Fibroblast of lung (primary cell): ENCODE measurements around the gene TANGO2. TPM values are rescaled to one million over a fixed set of nuclear protein-coding genes. Genes with fewer than 3 reads are reported as not detected.

Experiments used
- DNase-seq, 2 donors: peaks; one replicate each; pipeline versions ENCODE4 v3.0.0 to v3.0.0-alpha.2; 2010; ENCODE audit warnings: low read depth in 2 of 2
- H2AFZ ChIP-seq: 2 replicates; pipeline ENCODE4 v1.5.1; 2012; ENCODE audit warnings: low read length, control low read depth, inconsistent platforms
- H3K27ac ChIP-seq: 2 replicates; pipeline ENCODE4 v1.5.1; 2011; ENCODE audit warnings: low read length, control low read depth; ENCODE audit not compliant: insufficient read depth
- H3K27me3 ChIP-seq: 2 replicates; pipeline ENCODE4 v1.5.1; 2011; ENCODE audit warnings: mild to moderate bottlenecking, low read length; ENCODE audit not compliant: control insufficient read depth, insufficient read depth
- H3K36me3 ChIP-seq: 2 replicates; pipeline ENCODE4 v1.5.1; 2011; ENCODE audit warnings: low read length; ENCODE audit not compliant: control insufficient read depth, insufficient read depth
- H3K4me1 ChIP-seq: 2 replicates; pipeline ENCODE4 v1.5.1; 2011; ENCODE audit warnings: low read length; ENCODE audit not compliant: control insufficient read depth, insufficient read depth; ENCODE audit errors: extremely low read depth
- H3K4me2 ChIP-seq: 2 replicates; pipeline ENCODE4 v1.5.1; 2011; ENCODE audit warnings: low read length, control low read depth; ENCODE audit not compliant: insufficient read depth; ENCODE audit errors: extremely low read depth
- H3K4me3 ChIP-seq, 4 experiments: fragments of 200-600 bp in 1 of 4; sonication (generic) in 1 of 4; replicated peaks in 1 of 4; 2 replicates each; pipeline ENCODE4 v1.5.1; 2011 to 2016; ENCODE audit warnings: low read length in 4 of 4, low read depth in 3 of 4, mild to moderate bottlenecking in 3 of 4, control low read depth in 2 of 4, inconsistent platforms in 1 of 4, mixed read lengths in 1 of 4; ENCODE audit not compliant: insufficient read depth in 1 of 4; ENCODE audit errors: control extremely low read depth in 1 of 4
- H3K79me2 ChIP-seq: 2 replicates; pipeline ENCODE4 v1.5.1; 2012; ENCODE audit warnings: mild to moderate bottlenecking, low read length, inconsistent platforms; ENCODE audit not compliant: control insufficient read depth, insufficient read depth
- H3K9ac ChIP-seq: 2 replicates; pipeline ENCODE4 v1.5.1; 2011; ENCODE audit warnings: mild to moderate bottlenecking, low read length, control low read depth; ENCODE audit not compliant: insufficient read depth
- H3K9me3 ChIP-seq: 2 replicates; pipeline ENCODE4 v1.5.1; 2012; ENCODE audit warnings: low read depth, low read length; ENCODE audit not compliant: control insufficient read depth, insufficient read depth
- H4K20me1 ChIP-seq: 2 replicates; pipeline ENCODE4 v1.5.1; 2011; ENCODE audit warnings: low read length; ENCODE audit not compliant: control insufficient read depth, insufficient read depth; ENCODE audit errors: extremely low read depth
- CTCF ChIP-seq, 2 donors: IDR thresholded peaks in 1 of 2; conservative IDR thresholded peaks in 1 of 2; 1 replicate in 1 of 2; 2 replicates in 1 of 2; pipeline ENCODE4 v1.5.1; 2011 to 2012; ENCODE audit warnings: low read length in 2 of 2, control low read depth in 1 of 2, inconsistent platforms in 1 of 2, low read depth in 1 of 2, mild to moderate bottlenecking in 1 of 2
- EZH2 ChIP-seq: IDR thresholded peaks from 2 replicates; pipeline ENCODE4 v1.5.1; 2012; ENCODE audit warnings: low read length, control low read depth, mild to moderate bottlenecking; ENCODE audit errors: missing control alignments
- polyA plus RNA-seq, 2 donors: library from polyadenylated mRNA; depleted of rRNA in 1 of 2; stranded (reverse) in 1 of 2; unstranded in 1 of 2; fragments of >200 nt; gene quantifications; 2 replicates each; pipeline ENCODE4 v1.2.1, GENCODE V29; 2011 to 2012; ENCODE audit warnings: missing spikeins in 1 of 2
- total RNA-seq: library from RNA; depleted of rRNA; stranded (reverse); fragments of >200 nt; gene quantifications from 2 replicates; pipeline ENCODE4 v1.2.1, GENCODE V29; 2014

TANGO2 gene
- total and polyA plus RNA-seq, 2 donors (not counting 1 experiment from before 2014, with no cell fraction given), result 28.3 to 52.8 TPM

- H2AFZ ChIP-seq, result no peak overlapping the region
- no peak overlapping the region for H3K27ac ChIP-seq
- no peak overlapping the region for H3K4me2 ChIP-seq
- no peaks in the 10 kb centered on the region for H3K27me3 ChIP-seq
- no peaks in the 10 kb centered on the region for H3K9me3 ChIP-seq
- no peak overlapping the region for H3K4me3 ChIP-seq
- no peaks in the 10 kb centered on the region for H4K20me1 ChIP-seq
- H3K79me2 ChIP-seq, result no peaks in the 10 kb centered on the region
- no peak for TF ChIP-seq EZH2
- no peak for TF ChIP-seq CTCF (conservative IDR thresholded peaks at IDR 0.05 in 1 of 2, IDR thresholded peaks at IDR 0.05 in 1 of 2; ENCODE audit: low read depth in 1 of 2, low read length in 2 of 2)
- peaks cover 8% of the 10 kb centered on the region for H3K36me3 ChIP-seq
- no peak overlapping the region for H3K9ac ChIP-seq
- no peak for DNase-seq
- H3K4me1 ChIP-seq, result no peaks in the 10 kb centered on the region
Measured at GRCh38 chr22:20058989-20059770, 38.3 kb downstream of the TANGO2 start.

DNA sequence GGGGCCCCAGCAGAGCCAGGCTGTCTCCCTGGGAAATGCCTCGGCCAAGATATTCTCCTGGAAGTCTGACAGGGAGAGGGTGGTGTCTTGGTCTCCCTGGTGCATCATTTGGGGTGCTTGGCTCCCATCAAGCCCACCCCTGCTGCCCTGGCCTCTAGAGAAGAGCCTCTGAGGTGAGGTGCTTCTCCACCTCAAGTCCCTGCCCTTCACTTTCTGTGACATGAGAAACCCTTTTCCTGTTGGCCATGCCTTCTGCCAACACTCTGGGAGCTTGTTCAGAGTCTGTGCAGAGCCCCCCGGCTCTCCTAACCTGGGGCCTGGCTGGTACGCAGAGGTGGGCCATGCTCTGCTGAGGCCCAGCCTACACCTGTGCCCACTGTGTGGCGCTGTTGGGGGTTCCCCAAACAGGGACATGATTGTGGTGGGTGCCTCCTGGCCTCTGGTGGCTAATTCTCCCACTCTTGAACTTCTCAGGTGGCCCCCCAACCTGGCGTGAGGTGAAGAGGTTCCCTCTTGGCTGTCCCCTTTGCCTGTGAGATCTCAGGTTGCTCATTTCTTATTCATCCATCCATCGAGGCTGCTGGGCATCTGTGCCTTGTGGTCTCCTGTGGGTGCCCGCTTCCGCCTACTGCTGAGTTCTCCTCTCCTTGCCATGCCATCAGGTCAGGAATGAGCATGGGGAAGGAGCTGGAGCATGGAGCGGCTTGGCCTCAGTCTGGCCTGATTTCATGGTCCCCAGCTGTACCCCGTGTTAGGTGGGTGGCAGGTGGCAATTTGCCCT lies 40.0 kb downstream of the TANGO2 start:
- Histone ChIP-seq H3K4me2 (no peak overlapping the region), H3K9me3 (no peaks in the 10 kb centered on the region), H3K27ac (no peak overlapping the region), H3K4me1 (no peaks in the 10 kb centered on the region), H3K36me3 (peaks cover 8% of the 10 kb centered on the region), H4K20me1 (no peaks in the 10 kb centered on the region), H2AFZ (no peak overlapping the region), H3K4me3 (no peak overlapping the region), H3K27me3 (no peaks in the 10 kb centered on the region), H3K9ac (no peak overlapping the region), H3K79me2 (no peaks in the 10 kb centered on the region)
- no peak for TF ChIP-seq CTCF (conservative IDR thresholded peaks at IDR 0.05 in 1 of 2, IDR thresholded peaks at IDR 0.05 in 1 of 2; ENCODE audit: low read depth in 1 of 2, low read length in 2 of 2)
- no peak for TF ChIP-seq EZH2
- no peak for DNase-seq

- H3K27ac ChIP-seq, result no peak overlapping the region
- DNase-seq, result peak; percentile 12 to 56
Measured at GRCh38 chr22:20061481-20061861, 40.6 kb downstream of the TANGO2 start.

More at GRCh38 chr22:20061481-20061861, 40.6 kb downstream of the TANGO2 start:
- no peak for TF ChIP-seq CTCF (conservative IDR thresholded peaks at IDR 0.05 in 1 of 2, IDR thresholded peaks at IDR 0.05 in 1 of 2; ENCODE audit: low read depth in 1 of 2, low read length in 2 of 2)
- no peak for TF ChIP-seq EZH2
- no peaks in the 10 kb centered on the region for H3K27me3 ChIP-seq
- peaks cover 5% of the 10 kb centered on the region for H3K36me3 ChIP-seq
- no peak overlapping the region for H3K4me2 ChIP-seq
- no peak overlapping the region for H3K9ac ChIP-seq
- H3K79me2 ChIP-seq, result no peaks in the 10 kb centered on the region
- H4K20me1 ChIP-seq, result no peaks in the 10 kb centered on the region
- H3K9me3 ChIP-seq, result no peaks in the 10 kb centered on the region
- no peaks in the 10 kb centered on the region for H3K4me1 ChIP-seq
- H3K4me3 ChIP-seq, result no peak overlapping the region
- no peak overlapping the region for H2AFZ ChIP-seq
